OCI-M1 (cell line): ENCODE measurements around the gene HYCC1.
"Not testable (repeated sequence)": the region's sequence is repeated elsewhere in the genome, so short reads cannot be mapped to it uniquely, and the experiment has no call there.

Source experiments
- DNase-seq: peaks from one replicate; lab custom pipeline; 2025; lab: John Stamatoyannopoulos, UW

Gene HYCC1

GRCh38 chr7:22983257-22983855, 30.6 kb downstream of the HYCC1 start:
- DNase-seq: no peak

- no peak for DNase-seq
Measured at GRCh38 chr7:22980422-22980821, 33.5 kb downstream of the HYCC1 start.

DNA sequence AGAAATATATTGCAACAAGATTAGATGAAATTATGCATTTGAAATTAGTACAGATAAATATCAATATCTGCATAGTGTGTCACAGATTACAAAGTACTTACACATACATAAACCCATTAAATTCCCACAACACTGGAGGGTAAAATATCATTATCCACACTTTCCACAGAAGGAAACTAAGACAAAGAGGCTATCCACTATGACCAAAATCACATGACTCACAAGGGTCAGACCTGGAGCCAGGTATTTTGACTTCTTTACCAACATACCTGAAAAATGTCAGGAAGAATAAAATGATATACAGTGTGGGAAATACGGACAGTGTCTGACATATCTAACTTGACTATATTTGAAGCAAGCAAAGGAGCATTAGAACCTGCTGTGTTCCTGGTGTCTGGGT, 34.1 kb downstream of the HYCC1 start:
- no peak for DNase-seq

DNA sequence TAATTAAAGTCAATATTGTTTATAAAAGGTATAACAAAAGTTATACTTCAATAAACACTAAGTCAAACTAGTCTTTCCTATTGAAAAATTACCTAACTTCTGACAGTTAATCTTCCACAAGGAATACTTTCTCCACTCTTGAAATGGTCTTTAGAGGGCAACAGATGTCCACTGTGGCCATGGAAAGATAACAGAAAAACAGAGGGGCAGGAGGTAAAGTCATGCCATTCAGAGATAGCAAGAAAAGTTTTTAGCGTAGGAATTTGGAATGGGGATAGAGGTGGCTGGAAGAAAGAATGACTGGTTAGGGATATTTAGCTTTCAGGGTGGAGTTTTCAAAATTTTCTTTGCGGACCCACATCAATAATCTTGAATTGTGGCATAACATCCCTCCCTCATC, 34.7 kb downstream of the HYCC1 start:
- DNase-seq: no peak

DNA sequence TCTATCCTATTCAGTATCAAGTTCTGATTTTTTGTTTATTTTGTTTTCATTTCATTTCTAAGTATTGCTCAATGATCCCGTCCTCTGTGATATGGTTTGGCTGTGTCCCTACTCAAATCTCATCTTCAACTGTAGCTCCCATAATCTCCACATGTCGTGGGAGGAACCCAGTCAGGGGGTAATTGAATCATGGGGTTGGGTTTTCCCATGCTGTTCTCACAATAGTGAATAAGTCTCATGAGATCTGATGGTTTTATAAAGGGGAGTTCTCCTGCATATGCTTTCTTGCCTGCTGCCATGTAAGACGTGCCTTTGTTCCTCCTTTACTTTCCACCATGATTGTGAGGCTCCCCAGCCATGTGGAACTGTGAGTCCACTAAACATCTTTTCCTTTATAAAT, 39.3 kb downstream of the HYCC1 start:
- DNase-seq: not testable (repeated sequence)

DNA sequence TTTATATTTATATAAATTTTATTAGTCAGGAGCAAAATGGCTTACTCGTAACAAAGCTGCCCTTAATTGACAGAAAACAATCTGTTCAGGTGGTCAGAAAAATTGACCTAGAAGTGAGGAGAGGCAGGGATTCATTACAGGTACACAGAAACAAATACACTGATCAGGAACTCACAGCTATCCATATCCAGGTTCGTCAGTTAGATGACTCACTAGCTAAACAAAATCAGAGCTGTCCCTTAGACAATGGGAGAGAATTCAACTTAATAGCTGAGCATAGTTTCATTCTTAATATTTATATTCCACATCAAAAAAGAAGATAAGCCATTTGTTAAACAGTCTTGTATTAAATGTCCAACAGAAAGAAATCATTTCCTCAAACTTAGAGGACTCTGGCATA, 41.7 kb downstream of the HYCC1 start:
- no peak for DNase-seq

GRCh38 chr7:22969010-22969431, 44.9 kb downstream of the HYCC1 start:
- DNase-seq: no peak
